Measurements from ENCODE around the gene OGA.

Gene OGA

GRCh38 chr10:101767966-101768790, 50.1 kb downstream of the OGA start:
- no peak for DNase-seq (ENCODE audit: low spot score in 2 of 2)

GRCh38 chr10:101767600-101767945, 50.7 kb downstream of the OGA start:
- no peak overlapping the region for H3K27ac Mint-ChIP-seq
- no peak for DNase-seq (ENCODE audit: low spot score in 2 of 2)
- no peaks in the 10 kb centered on the region for H3K4me1 Mint-ChIP-seq
- no peak overlapping the region for H3K4me3 Mint-ChIP-seq
- no peaks in the 10 kb centered on the region for H3K36me3 Mint-ChIP-seq
- ATAC-seq: no peak
- no peaks in the 10 kb centered on the region for H3K9me3 Mint-ChIP-seq

More at GRCh38 chr10:101767966-101768790, 50.1 kb downstream of the OGA start:
- Mint-ChIP-seq H3K4me1 (no peaks in the 10 kb centered on the region), H3K9me3 (no peaks in the 10 kb centered on the region), H3K4me3 (no peak overlapping the region), H3K27ac (no peak overlapping the region), H3K36me3 (no peaks in the 10 kb centered on the region)
- ATAC-seq: no peak

- no peaks in the 10 kb centered on the region for H3K36me3 Mint-ChIP-seq
- no peaks in the 10 kb centered on the region for H3K4me1 Mint-ChIP-seq
- DNase-seq (ENCODE audit: low spot score in 2 of 2): no peak
- no peak for ATAC-seq
- no peaks in the 10 kb centered on the region for H3K9me3 Mint-ChIP-seq
- no peak overlapping the region for H3K4me3 Mint-ChIP-seq
- peak overlapping the region; percentile 23 for H3K27ac Mint-ChIP-seq
These were observed 51.3 kb downstream of the OGA start for GRCh38 chr10:101766753-101767599.

GRCh38 chr10:101766306-101766705, 51.9 kb downstream of the OGA start:
- Mint-ChIP-seq H3K36me3 (no peaks in the 10 kb centered on the region), H3K4me3 (no peak overlapping the region)

GRCh38 chr10:101763141-101763846, 55.0 kb downstream of the OGA start:
- DNase-seq (ENCODE audit: low spot score in 2 of 2) (no peak), ATAC-seq (no peak)
- no peaks in the 10 kb centered on the region for H3K4me1 Mint-ChIP-seq
- H3K9me3 Mint-ChIP-seq: no peaks in the 10 kb centered on the region
- H3K36me3 Mint-ChIP-seq: no peaks in the 10 kb centered on the region
- no peak overlapping the region for H3K27ac Mint-ChIP-seq
- H3K4me3 Mint-ChIP-seq: no peak overlapping the region

More at GRCh38 chr10:101766306-101766705, 51.9 kb downstream of the OGA start:
- DNase-seq (ENCODE audit: low spot score in 2 of 2): no peak
- Mint-ChIP-seq H3K9me3 (no peaks in the 10 kb centered on the region), H3K27ac (peak overlapping the region; percentile 23), H3K4me1 (no peaks in the 10 kb centered on the region)
- ATAC-seq: no peak

GRCh38 chr10:101762736-101763135, 55.5 kb downstream of the OGA start:
- no peak overlapping the region for H3K27ac Mint-ChIP-seq
- H3K9me3 Mint-ChIP-seq: no peaks in the 10 kb centered on the region
- H3K4me3 Mint-ChIP-seq: no peak overlapping the region
- DNase-seq (ENCODE audit: low spot score in 2 of 2): no peak
- no peaks in the 10 kb centered on the region for H3K36me3 Mint-ChIP-seq
- H3K4me1 Mint-ChIP-seq: no peaks in the 10 kb centered on the region
- no peak for ATAC-seq

- Mint-ChIP-seq H3K4me1 (no peaks in the 10 kb centered on the region), H3K9me3 (no peaks in the 10 kb centered on the region), H3K36me3 (no peaks in the 10 kb centered on the region), H3K27ac (no peak overlapping the region), H3K4me3 (no peak overlapping the region)
- DNase-seq (ENCODE audit: low spot score in 2 of 2) (no peak), ATAC-seq (no peak)
These were observed 57.0 kb downstream of the OGA start for GRCh38 chr10:101761226-101761625.

GRCh38 chr10:101760510-101760909, 57.7 kb downstream of the OGA start:
- H3K27ac Mint-ChIP-seq: no peak overlapping the region

GRCh38 chr10:101759309-101760247, 58.7 kb downstream of the OGA start:
- no peaks in the 10 kb centered on the region for H3K9me3 Mint-ChIP-seq

More at GRCh38 chr10:101760510-101760909, 57.7 kb downstream of the OGA start:
- no peak for DNase-seq (ENCODE audit: low spot score in 2 of 2)
- Mint-ChIP-seq H3K4me1 (no peaks in the 10 kb centered on the region), H3K4me3 (no peak overlapping the region), H3K9me3 (no peaks in the 10 kb centered on the region), H3K36me3 (no peaks in the 10 kb centered on the region)
- ATAC-seq: no peak

GRCh38 chr10:101758858-101759257, 59.4 kb downstream of the OGA start:
- Mint-ChIP-seq H3K9me3 (no peaks in the 10 kb centered on the region), H3K36me3 (no peaks in the 10 kb centered on the region), H3K4me3 (no peak overlapping the region), H3K27ac (no peak overlapping the region), H3K4me1 (no peaks in the 10 kb centered on the region)
- DNase-seq (ENCODE audit: low spot score in 2 of 2) (no peak), ATAC-seq (no peak)

More at GRCh38 chr10:101759309-101760247, 58.7 kb downstream of the OGA start:
- H3K4me1 Mint-ChIP-seq: no peaks in the 10 kb centered on the region
- H3K4me3 Mint-ChIP-seq: no peak overlapping the region
- no peaks in the 10 kb centered on the region for H3K36me3 Mint-ChIP-seq
- DNase-seq (ENCODE audit: low spot score in 2 of 2) (no peak), ATAC-seq (no peak)
- no peak overlapping the region for H3K27ac Mint-ChIP-seq

GRCh38 chr10:101752241-101752640, 66.0 kb downstream of the OGA start:
- no peaks in the 10 kb centered on the region for H3K4me1 Mint-ChIP-seq
- ATAC-seq (no peak), DNase-seq (ENCODE audit: low spot score in 2 of 2) (no peak)
- no peaks in the 10 kb centered on the region for H3K36me3 Mint-ChIP-seq
- H3K27ac Mint-ChIP-seq: no peak overlapping the region
- H3K9me3 Mint-ChIP-seq: no peaks in the 10 kb centered on the region
- no peak overlapping the region for H3K4me3 Mint-ChIP-seq

GRCh38 chr10:101749047-101750016, 68.9 kb downstream of the OGA start:
- H3K4me3 Mint-ChIP-seq: no peak overlapping the region
- no peak for DNase-seq (ENCODE audit: low spot score in 2 of 2)
- H3K4me1 Mint-ChIP-seq: no peaks in the 10 kb centered on the region
- no peak overlapping the region for H3K27ac Mint-ChIP-seq
- H3K36me3 Mint-ChIP-seq: no peaks in the 10 kb centered on the region
- ATAC-seq: no peak
- H3K9me3 Mint-ChIP-seq: no peaks in the 10 kb centered on the region

GRCh38 chr10:101748496-101748895, 69.7 kb downstream of the OGA start:
- H3K9me3 Mint-ChIP-seq: no peaks in the 10 kb centered on the region
- no peak overlapping the region for H3K27ac Mint-ChIP-seq
- no peaks in the 10 kb centered on the region for H3K4me1 Mint-ChIP-seq
- no peaks in the 10 kb centered on the region for H3K36me3 Mint-ChIP-seq
- DNase-seq (ENCODE audit: low spot score in 2 of 2) (no peak), ATAC-seq (no peak)
- H3K4me3 Mint-ChIP-seq: no peak overlapping the region
